Measurements from ENCODE around the gene SRRM3.
"Not testable (repeated sequence)": the region's sequence is repeated elsewhere in the genome, so short reads cannot be mapped to it uniquely, and the experiment has no call there.

SRRM3 gene

DNA sequence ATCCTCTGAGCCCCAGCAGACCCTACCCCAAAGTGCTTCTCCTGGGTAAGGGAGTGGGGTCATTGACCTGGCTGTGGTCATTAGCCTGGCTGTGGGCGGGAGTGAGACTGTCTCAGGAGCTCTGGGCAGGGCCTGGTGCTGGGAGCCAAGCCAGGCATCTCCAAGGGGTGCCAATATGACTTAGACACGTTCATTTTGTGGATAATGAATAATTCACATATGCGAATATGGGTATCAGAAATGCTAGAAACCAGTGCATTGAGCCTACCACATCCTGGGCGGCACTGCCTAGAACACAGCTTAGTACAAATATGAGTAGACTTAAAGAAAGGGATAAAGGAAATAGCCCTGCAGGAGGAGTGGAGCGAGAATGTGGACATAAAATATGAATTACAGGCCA, 14.4 kb upstream of the SRRM3 start:
- no peak for DNase-seq (ENCODE audit: low read depth, low spot score)

DNA sequence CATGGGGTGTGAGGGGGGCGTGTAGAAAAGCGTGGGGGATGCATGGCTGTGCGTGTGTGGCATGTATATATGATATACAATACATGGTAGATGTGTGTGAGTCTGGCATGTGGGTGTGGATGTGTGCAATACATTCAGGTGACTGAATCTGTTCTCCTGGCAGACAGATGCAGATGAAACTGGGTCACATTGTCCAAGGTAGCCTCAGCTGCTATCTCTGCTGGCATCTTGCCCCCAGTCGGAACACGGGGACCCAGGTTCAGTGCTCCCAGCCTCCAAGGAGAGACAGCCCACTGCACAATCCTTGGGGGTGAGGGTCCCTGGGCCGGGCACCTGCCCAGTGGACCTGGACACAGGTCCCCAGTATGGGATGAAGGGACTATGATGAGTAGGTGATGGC, 12.4 kb upstream of the SRRM3 start:
- no peak for DNase-seq (ENCODE audit: low read depth, low spot score)

GRCh38 chr7:76191783-76192240, 9.9 kb upstream of the SRRM3 start:
- no peak for DNase-seq (ENCODE audit: low read depth, low spot score)

- no peak for DNase-seq (ENCODE audit: low read depth, low spot score)
These were observed 8.2 kb upstream of the SRRM3 start for GRCh38 chr7:76193466-76193865.

DNA sequence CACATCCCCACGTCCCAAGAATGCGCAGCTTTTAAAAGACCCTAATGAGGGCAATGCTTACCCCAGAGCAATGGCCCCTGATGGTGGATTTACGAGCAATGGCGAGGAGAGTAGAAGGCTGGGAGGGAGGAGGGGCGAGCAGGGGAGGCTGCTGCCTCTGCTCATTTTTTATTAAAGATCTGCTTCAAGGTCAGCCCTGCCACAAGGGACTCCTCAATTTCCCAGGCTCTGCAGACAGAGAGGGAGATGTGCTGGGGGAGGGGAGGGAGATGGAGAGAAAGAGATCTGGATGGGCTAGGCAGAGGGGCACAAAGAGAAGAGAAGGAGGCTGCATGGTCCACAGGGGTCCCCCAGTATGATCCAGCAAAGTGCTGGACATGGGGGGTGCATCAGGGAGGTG, 7.8 kb upstream of the SRRM3 start:
- no peak for DNase-seq (ENCODE audit: low read depth, low spot score)

GRCh38 chr7:76196786-76197185, 4.9 kb upstream of the SRRM3 start:
- no peak for DNase-seq (ENCODE audit: low read depth, low spot score)

DNA sequence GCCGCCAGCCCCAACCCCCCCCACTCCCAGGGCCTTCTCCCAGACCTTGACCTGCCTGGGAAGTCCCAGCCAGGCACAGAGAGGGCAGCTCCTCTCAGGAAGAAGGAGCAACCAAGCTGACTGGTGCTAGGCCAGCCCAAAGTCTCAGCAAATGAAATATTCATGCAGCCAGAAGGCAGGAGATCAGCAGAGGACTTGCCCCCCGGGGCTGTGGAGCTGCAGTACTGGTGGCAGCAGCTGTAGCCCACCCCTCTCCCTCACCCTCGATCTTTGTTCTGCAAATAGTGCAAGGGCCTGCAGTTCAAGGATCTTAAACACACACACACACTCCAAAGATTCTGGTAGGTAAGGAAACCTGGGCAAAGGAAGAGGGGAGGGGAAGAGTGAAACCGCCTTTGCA, 3.5 kb upstream of the SRRM3 start:
- no peak for DNase-seq (ENCODE audit: low read depth, low spot score)

DNA sequence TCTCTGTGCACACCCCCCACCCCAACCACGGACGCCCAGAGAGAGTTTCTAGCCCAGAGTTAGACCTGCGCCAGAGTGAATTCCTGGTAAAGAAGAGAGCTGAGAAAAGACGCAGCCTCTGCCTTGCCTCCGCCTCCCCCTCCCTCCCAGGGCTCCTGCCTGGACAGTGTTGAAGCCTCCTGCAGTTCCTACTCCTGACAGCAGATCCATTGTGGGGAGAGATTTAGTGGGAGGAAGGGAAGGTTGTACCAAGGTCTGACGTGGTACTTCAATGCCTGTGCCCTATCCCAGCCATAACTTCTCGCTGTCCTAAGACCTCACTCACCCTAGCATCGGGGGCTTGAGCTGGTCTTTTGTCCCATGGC, 952 bp downstream of the SRRM3 start:
- DNase-seq (ENCODE audit: low read depth, low spot score) = no peak

- DNase-seq (ENCODE audit: low read depth, low spot score) = no peak
These were observed 2.5 kb downstream of the SRRM3 start for GRCh38 chr7:76204147-76204546.

DNA sequence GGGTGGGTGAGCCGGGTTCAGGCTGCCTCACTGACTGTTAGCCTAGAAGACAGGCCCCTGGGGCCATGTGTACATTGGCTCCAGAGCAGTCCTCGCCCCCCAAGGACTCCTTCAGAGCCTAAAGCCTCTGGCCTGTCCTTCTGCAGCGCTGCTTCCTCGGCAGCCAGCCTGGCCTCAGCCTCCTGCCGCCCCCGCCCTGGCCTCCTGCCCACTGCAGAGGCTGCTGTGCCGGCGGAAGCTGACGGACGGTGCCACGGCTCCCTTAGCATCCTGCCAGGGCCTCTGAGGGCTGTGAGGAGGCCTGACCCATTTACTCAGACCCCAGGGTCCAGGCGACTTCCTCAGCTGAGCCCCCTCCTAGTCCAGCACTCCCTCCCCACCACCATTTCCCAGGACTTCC, 4.9 kb downstream of the SRRM3 start:
- DNase-seq (ENCODE audit: low read depth, low spot score) = no peak

- DNase-seq (ENCODE audit: low read depth, low spot score) = no peak
These were observed 7.6 kb downstream of the SRRM3 start for GRCh38 chr7:76209310-76209709.

DNA sequence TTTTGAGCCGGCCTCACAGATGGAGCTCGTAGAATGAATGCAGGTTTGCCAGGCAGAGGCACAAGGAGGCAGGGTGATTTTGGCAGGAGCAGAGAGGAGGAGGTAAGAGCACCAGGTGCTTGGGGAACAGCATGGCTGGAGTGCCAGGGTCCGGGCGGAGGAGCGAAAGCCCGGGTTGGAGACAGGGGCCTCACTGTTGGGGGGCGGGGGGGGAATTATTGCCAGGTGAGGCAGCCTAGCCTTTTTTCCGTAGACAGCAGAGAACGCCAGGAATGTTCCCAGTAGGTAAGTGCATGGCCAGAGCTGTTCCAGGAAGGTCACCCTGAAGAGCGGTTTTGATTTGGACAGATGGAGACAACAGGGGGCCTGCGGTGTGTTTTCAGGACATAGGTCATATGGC, 9.5 kb downstream of the SRRM3 start:
- DNase-seq (ENCODE audit: low read depth, low spot score) = no peak

- not testable (repeated sequence) for DNase-seq (ENCODE audit: low read depth, low spot score)
These were observed 13.7 kb downstream of the SRRM3 start for GRCh38 chr7:76215349-76215748.

DNA sequence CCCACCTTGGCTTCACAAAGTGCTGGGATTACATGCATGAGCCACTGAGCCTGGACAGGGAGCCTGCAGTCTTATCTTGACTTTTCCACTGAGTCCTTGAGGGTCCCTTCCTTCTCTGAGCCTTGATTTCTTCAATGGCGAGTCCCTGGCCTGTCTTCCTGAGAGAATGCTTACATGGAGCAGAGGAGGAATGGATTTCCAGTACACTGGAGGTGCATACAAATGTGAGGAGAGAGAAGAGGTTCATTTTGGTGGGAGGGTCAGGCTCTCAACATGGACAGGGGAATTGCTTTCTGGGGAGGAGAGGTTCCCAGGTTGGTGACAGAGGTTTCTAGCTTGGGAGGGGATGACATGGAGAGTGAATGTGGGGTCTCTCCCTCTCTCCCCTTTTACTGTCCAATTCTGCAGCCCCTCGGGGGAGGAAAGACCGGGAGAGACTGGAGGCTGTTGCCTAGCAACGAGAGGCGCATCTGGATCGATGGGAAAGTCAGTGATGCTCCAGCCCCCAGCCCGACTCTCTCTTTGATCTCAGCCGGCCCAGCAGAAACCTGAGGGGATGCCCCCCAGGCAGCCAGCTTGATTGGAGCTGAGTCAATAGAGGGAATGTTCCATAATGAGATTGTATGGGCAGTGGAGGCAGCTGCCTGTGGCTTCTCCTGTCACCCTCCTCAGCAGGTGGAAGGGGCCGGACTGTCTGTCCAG, 14.8 kb downstream of the SRRM3 start:
- DNase-seq (ENCODE audit: low read depth, low spot score) = no peak

GRCh38 chr7:76217942-76218566, 16.4 kb downstream of the SRRM3 start:
- no peak for DNase-seq (ENCODE audit: low read depth, low spot score)

GRCh38 chr7:76220185-76221057, 18.7 kb downstream of the SRRM3 start:
- DNase-seq (ENCODE audit: low read depth, low spot score) = no peak

GRCh38 chr7:76222333-76222732, 20.6 kb downstream of the SRRM3 start:
- DNase-seq (ENCODE audit: low read depth, low spot score) = no peak

GRCh38 chr7:76222839-76223238, 21.1 kb downstream of the SRRM3 start:
- no peak for DNase-seq (ENCODE audit: low read depth, low spot score)

DNA sequence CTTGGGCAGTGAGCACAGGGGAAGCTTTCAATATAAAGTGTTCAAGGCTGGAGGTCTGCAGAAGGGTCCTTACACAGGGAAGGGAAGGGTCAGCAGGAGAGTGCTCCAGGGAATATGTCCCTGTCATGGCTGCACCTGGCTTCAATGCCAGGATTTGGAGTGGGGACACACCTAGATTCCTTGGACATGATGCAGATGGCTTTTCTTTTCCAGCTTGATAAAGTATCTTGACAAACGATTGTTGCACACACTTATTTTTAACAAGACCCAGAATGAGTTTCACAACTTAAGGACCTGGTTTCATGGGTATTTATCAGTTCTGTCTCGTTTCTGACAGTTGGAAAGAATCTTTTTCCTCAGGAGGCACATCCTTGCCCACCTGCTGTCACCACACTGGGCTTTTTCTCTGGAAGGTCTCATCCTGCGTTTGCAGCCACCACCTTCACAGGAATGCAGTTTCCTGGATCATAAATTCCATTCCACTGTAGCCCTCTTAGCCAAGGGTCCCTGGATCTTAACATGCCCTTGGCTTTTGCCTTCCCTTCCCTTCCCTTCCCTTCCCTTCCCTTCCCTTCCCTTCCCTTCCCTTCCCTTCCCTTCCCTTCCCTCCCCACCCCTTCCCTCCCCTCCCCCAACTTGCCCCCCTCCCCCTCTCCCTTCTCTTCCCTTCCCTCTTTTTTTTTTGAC, 21.7 kb downstream of the SRRM3 start:
- DNase-seq (ENCODE audit: low read depth, low spot score) = no peak

GRCh38 chr7:76224695-76225094, 23.0 kb downstream of the SRRM3 start:
- DNase-seq (ENCODE audit: low read depth, low spot score) = no peak

GRCh38 chr7:76225379-76225778, 23.7 kb downstream of the SRRM3 start:
- DNase-seq (ENCODE audit: low read depth, low spot score) = no peak

GRCh38 chr7:76225951-76226350, 24.3 kb downstream of the SRRM3 start:
- no peak for DNase-seq (ENCODE audit: low read depth, low spot score)

Measured in activated CD4-positive, CD25-positive, alpha-beta regulatory T cell treated with anti-CD3 and anti-CD28 coated beads, Interleukin-2, amount 50 U/mL, for 16 hours (primary cell).